ENCODE results near the gene UTP14C.

The UTP14C gene

DNA sequence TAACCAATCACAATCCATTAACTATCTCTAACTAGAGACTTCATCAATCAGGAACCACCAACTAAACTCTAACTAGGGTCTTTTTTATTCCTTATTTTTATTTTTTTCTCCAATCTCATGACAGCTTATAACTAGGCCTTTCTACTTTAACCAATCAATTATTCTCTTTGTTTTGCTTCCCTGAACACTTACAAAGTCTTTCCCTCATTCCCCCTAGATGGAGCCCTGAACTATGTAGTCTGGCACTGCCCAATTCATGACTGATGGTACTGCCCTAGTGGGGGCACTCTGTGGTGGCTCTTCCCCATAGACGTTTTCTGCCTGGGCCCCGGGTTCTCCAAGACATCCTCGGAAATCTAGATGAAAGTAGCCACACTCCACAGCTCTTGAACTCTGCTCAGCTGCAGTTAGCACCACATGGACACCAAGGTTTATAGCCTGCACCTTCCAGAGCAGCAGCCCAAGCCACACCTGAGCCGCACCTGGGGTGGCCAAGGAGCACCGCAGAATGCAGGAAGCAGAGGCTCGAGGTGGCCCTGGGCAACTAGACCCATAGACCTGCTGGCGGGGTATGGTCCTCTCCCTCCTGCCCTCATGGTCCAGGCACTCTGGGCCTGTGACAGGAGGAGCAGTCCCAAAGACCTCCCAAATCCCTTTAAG, 19.9 kb upstream of the UTP14C start:
- no peaks in the 10 kb centered on the region for H3K27me3 ChIP-seq (ENCODE audit: low read depth, low read length)
- H3K4me1 ChIP-seq (ENCODE audit: control insufficient read depth in 1 of 2, insufficient read depth in 2 of 2, low read length in 2 of 2) = peaks cover 0 to 12% of the 10 kb centered on the region in 2 donors
- H3K36me3 ChIP-seq (ENCODE audit: control insufficient read depth in 1 of 2, insufficient read depth in 2 of 2, low read length in 2 of 2) = no peaks in the 10 kb centered on the region
- no peak overlapping the region for H3K4me3 ChIP-seq (ENCODE audit: low read depth in 1 of 2, low read length in 2 of 2)
- H3K27ac ChIP-seq (ENCODE audit: low read length) = no peak overlapping the region
- H3K9me3 ChIP-seq (ENCODE audit: control insufficient read depth in 1 of 2, low read length in 2 of 2) = no peaks in the 10 kb centered on the region

- Histone ChIP-seq H3K9me3 (ENCODE audit: control insufficient read depth in 1 of 2, low read length in 2 of 2) (no peaks in the 10 kb centered on the region), H3K4me1 (ENCODE audit: control insufficient read depth in 1 of 2, insufficient read depth in 2 of 2, low read length in 2 of 2) (peaks cover 5 to 10% of the 10 kb centered on the region in 2 donors), H3K27me3 (ENCODE audit: low read depth, low read length) (no peaks in the 10 kb centered on the region), H3K4me3 (ENCODE audit: low read depth in 1 of 2, low read length in 2 of 2) (no peak overlapping the region), H3K36me3 (ENCODE audit: control insufficient read depth in 1 of 2, insufficient read depth in 2 of 2, low read length in 2 of 2) (no peaks in the 10 kb centered on the region), H3K27ac (ENCODE audit: low read length) (no peak overlapping the region)
These were observed 18.5 kb upstream of the UTP14C start for GRCh38 chr13:52005841-52006522.

DNA sequence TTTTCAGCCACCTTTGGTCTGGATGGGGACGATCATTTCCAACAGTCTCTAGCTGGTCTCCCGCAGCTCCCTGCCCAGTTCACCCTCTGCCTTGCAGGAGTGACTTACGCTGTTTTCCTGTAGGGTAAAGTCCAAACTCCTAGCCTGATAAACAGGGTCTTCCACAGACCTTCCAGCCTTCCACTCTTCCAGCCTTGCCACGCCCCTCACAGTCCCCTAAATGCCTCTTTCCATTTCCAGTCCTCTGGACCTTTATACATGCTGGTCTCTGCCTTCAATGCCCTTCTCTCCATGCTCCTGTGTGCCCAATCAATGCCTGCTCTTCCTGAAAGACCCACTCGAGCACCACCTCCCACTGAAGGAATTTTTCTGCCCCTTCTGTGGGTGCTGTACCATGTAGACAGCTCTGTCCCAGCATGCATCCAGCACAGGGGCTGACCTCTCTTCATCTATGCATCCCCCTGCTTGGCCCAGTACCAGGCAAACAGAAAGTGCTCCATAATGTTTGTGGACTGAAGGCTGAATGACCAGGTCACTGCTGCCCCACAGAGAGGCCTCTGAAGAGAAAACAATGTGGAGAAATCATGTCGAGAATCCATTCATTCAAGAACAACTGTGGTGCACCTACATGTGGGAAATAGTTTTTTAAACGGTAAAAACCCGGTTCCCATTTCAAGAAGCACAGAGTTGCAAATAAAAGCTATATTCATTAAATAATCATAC, 17.8 kb upstream of the UTP14C start:
- H3K9me3 ChIP-seq (ENCODE audit: control insufficient read depth in 1 of 2, low read length in 2 of 2) = no peaks in the 10 kb centered on the region
- H3K27ac ChIP-seq (ENCODE audit: low read length) = no peak overlapping the region
- no peaks in the 10 kb centered on the region for H3K27me3 ChIP-seq (ENCODE audit: low read depth, low read length)
- H3K36me3 ChIP-seq (ENCODE audit: control insufficient read depth in 1 of 2, insufficient read depth in 2 of 2, low read length in 2 of 2) = no peaks in the 10 kb centered on the region
- H3K4me3 ChIP-seq (ENCODE audit: low read depth in 1 of 2, low read length in 2 of 2) = no peak overlapping the region
- H3K4me1 ChIP-seq (ENCODE audit: control insufficient read depth in 1 of 2, insufficient read depth in 2 of 2, low read length in 2 of 2) = peaks cover 6 to 12% of the 10 kb centered on the region in 2 donors

DNA sequence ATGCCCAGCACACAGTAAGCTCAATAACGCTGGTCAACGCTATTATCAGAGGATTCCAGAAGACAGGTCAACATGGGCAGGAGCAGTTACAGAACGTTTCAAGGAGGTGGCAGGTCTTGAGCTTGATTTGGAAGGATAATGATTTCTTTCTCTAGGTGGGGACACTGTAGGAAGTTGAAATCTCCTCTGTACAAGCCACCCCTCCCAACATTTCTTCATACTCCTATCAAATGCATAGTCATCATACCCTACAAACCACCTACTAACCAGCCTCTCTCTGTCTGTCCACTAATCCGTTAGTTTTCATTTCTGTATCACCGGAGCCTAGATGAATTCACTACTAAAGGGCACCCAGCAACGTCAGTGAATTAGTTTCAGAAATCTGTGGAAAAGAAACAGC, 14.5 kb upstream of the UTP14C start:
- Histone ChIP-seq H3K4me3 (ENCODE audit: low read depth in 1 of 2, low read length in 2 of 2) (peak overlapping the region in 1 of 2 donors; percentile 100), H3K9me3 (ENCODE audit: control insufficient read depth in 1 of 2, low read length in 2 of 2) (no peaks in the 10 kb centered on the region), H3K27ac (ENCODE audit: low read length) (no peak overlapping the region), H3K36me3 (ENCODE audit: control insufficient read depth in 1 of 2, insufficient read depth in 2 of 2, low read length in 2 of 2) (no peaks in the 10 kb centered on the region), H3K27me3 (ENCODE audit: low read depth, low read length) (no peaks in the 10 kb centered on the region), H3K4me1 (ENCODE audit: control insufficient read depth in 1 of 2, insufficient read depth in 2 of 2, low read length in 2 of 2) (peaks cover 9 to 23% of the 10 kb centered on the region in 2 donors)

GRCh38 chr13:52010890-52011631, 13.4 kb upstream of the UTP14C start, which contains the start of gene ATP7B:
ATP7B (minus strand) TSS chr13:52011450; CDS start chr13:52011337, 113 bp downstream.
- Histone ChIP-seq H3K4me1 (ENCODE audit: control insufficient read depth in 1 of 2, insufficient read depth in 2 of 2, low read length in 2 of 2) (peaks cover 9 to 24% of the 10 kb centered on the region in 2 donors), H3K36me3 (ENCODE audit: control insufficient read depth in 1 of 2, insufficient read depth in 2 of 2, low read length in 2 of 2) (no peaks in the 10 kb centered on the region), H3K4me3 (ENCODE audit: low read depth in 1 of 2, low read length in 2 of 2) (peak within 1 kb of the TSS; percentile 100), H3K27me3 (ENCODE audit: low read depth, low read length) (no peaks in the 10 kb centered on the region), H3K9me3 (ENCODE audit: control insufficient read depth in 1 of 2, low read length in 2 of 2) (no peaks in the 10 kb centered on the region), H3K27ac (ENCODE audit: low read length) (peak within 1 kb of the TSS; percentile 92)

GRCh38 chr13:52011632-52012511, 12.6 kb upstream of the UTP14C start, which contains the start of gene ALG11:
ALG11 (plus strand) TSS chr13:52012398; CDS start chr13:52012419, 21 bp downstream.
- H3K4me3 ChIP-seq (ENCODE audit: low read depth in 1 of 2, low read length in 2 of 2) = peak within 1 kb of the TSS; percentile 100
- H3K27ac ChIP-seq (ENCODE audit: low read length) = peak within 1 kb of the TSS; percentile 92

DNA sequence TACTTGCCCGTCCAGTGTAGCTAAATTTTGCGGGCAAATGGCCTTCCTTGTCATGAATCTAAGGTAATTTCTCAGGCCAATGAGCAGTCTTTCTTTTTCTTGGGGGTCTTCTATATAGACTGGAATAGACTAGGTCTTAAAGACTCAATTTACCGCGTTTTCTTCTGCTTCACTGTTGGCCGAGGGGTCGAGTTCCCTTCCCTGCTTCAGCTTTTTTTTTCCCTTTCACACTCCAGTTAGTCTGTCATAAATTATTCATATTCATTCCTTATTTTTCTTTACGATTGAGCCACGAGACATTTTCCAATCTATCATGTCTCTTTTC, 12.0 kb upstream of the UTP14C start:
- H3K4me3 ChIP-seq (ENCODE audit: low read depth in 1 of 2, low read length in 2 of 2) = peak overlapping the region; percentile 100
- H3K27ac ChIP-seq (ENCODE audit: low read length) = peak overlapping the region; percentile 92
- no peaks in the 10 kb centered on the region for H3K9me3 ChIP-seq (ENCODE audit: control insufficient read depth in 1 of 2, low read length in 2 of 2)
- H3K4me1 ChIP-seq (ENCODE audit: control insufficient read depth in 1 of 2, insufficient read depth in 2 of 2, low read length in 2 of 2) = peaks cover 9 to 24% of the 10 kb centered on the region in 2 donors
- peaks cover 0 to 1% of the 10 kb centered on the region in 2 donors for H3K36me3 ChIP-seq (ENCODE audit: control insufficient read depth in 1 of 2, insufficient read depth in 2 of 2, low read length in 2 of 2)
- H3K27me3 ChIP-seq (ENCODE audit: low read depth, low read length) = no peaks in the 10 kb centered on the region

More at GRCh38 chr13:52011632-52012511, 12.6 kb upstream of the UTP14C start, which contains the start of gene ALG11:
- H3K9me3 ChIP-seq (ENCODE audit: control insufficient read depth in 1 of 2, low read length in 2 of 2) = no peaks in the 10 kb centered on the region
- no peaks in the 10 kb centered on the region for H3K27me3 ChIP-seq (ENCODE audit: low read depth, low read length)
- no peaks in the 10 kb centered on the region for H3K36me3 ChIP-seq (ENCODE audit: control insufficient read depth in 1 of 2, insufficient read depth in 2 of 2, low read length in 2 of 2)
- H3K4me1 ChIP-seq (ENCODE audit: control insufficient read depth in 1 of 2, insufficient read depth in 2 of 2, low read length in 2 of 2) = peaks cover 9 to 24% of the 10 kb centered on the region in 2 donors

DNA sequence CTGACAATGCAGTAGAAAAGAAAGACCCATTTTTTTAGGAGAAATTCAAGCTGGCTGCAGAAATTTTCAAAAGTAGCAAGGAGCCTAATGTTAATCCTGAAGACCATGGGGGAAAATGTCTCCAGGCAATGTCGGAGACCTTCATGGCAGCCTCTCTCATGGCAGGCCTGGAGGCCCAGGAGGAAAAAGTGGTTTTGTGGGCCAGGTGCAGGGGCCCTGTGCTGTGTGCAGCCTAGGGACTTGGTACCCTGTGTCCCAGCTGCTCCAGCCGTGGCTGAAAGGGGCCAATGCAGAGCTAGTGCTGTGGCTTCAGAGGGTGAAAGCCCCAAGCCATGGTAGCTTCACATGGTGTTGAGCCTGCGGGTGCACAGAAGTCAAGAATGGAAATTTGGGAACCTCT, 8.2 kb upstream of the UTP14C start:
- peaks cover 9 to 30% of the 10 kb centered on the region in 2 donors for H3K36me3 ChIP-seq (ENCODE audit: control insufficient read depth in 1 of 2, insufficient read depth in 2 of 2, low read length in 2 of 2)
- no peak overlapping the region for H3K27ac ChIP-seq (ENCODE audit: low read length)
- no peaks in the 10 kb centered on the region for H3K9me3 ChIP-seq (ENCODE audit: control insufficient read depth in 1 of 2, low read length in 2 of 2)
- no peaks in the 10 kb centered on the region for H3K27me3 ChIP-seq (ENCODE audit: low read depth, low read length)
- H3K4me3 ChIP-seq (ENCODE audit: low read depth in 1 of 2, low read length in 2 of 2) = no peak overlapping the region
- peaks cover 3 to 18% of the 10 kb centered on the region in 2 donors for H3K4me1 ChIP-seq (ENCODE audit: control insufficient read depth in 1 of 2, insufficient read depth in 2 of 2, low read length in 2 of 2)

DNA sequence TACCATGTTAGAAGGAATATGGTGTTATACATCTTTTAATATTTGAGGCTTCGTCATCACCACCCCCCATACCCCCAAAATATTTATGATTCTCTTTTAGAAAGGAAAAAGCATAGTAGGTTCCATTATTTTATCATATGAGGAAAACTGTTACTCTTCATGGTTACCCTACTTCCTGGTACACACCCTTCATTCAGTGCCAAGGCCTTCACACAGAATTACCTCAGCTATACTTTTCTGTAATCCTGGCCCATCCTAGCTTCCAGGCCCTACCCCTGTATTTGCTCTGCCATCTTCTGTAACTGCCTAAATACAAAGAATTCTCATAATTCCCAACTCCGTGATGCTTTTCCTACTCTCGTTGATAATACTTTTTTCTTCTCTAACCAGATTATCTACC, 4.3 kb upstream of the UTP14C start:
- Histone ChIP-seq H3K4me1 (ENCODE audit: control insufficient read depth in 1 of 2, insufficient read depth in 2 of 2, low read length in 2 of 2) (no peaks in the 10 kb centered on the region), H3K36me3 (ENCODE audit: control insufficient read depth in 1 of 2, insufficient read depth in 2 of 2, low read length in 2 of 2) (peaks cover 21 to 46% of the 10 kb centered on the region in 2 donors), H3K4me3 (ENCODE audit: low read depth in 1 of 2, low read length in 2 of 2) (no peak overlapping the region), H3K9me3 (ENCODE audit: control insufficient read depth in 1 of 2, low read length in 2 of 2) (no peaks in the 10 kb centered on the region), H3K27ac (ENCODE audit: low read length) (no peak overlapping the region), H3K27me3 (ENCODE audit: low read depth, low read length) (no peaks in the 10 kb centered on the region)

DNA sequence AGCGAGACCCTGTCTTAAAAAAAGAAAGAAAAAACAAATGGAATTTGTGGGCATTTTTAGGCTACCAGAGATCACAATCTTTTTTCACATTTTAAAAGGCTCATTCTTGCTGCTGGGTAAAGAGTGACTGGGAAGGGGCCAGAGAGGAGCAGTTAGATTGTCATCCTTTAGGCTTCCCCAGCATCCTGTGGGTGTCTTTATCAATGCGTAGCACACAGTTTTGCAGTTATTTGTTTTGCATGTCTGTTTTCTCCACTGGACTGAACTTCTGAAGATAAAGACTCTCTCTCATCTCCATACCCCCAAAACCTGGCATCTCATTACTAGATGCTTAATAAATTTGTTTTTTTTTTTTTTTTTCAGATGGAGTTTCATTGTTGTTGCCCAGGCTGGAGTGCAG, 2.1 kb upstream of the UTP14C start:
- Histone ChIP-seq H3K36me3 (ENCODE audit: control insufficient read depth in 1 of 2, insufficient read depth in 2 of 2, low read length in 2 of 2) (peaks cover 21 to 56% of the 10 kb centered on the region in 2 donors), H3K27me3 (ENCODE audit: low read depth, low read length) (no peaks in the 10 kb centered on the region), H3K27ac (ENCODE audit: low read length) (no peak overlapping the region), H3K9me3 (ENCODE audit: control insufficient read depth in 1 of 2, low read length in 2 of 2) (no peaks in the 10 kb centered on the region), H3K4me1 (ENCODE audit: control insufficient read depth in 1 of 2, insufficient read depth in 2 of 2, low read length in 2 of 2) (no peaks in the 10 kb centered on the region), H3K4me3 (ENCODE audit: low read depth in 1 of 2, low read length in 2 of 2) (no peak overlapping the region)

Measured in muscle layer of duodenum (tissue), 2 donors.